B cell (primary cell): Measurements from ENCODE around the gene HDLBP. TPM values are rescaled to one million over a fixed set of nuclear protein-coding genes. Genes with fewer than 3 reads are reported as not detected.

ENCODE experiments used
- ATAC-seq: fragments of 200-7000 bp; cut with Tn5 transposase; one replicate; pipeline ENCODE4 v1.10.0; 2021; ENCODE audit warnings: low read depth, mild to moderate bottlenecking, moderate number of reproducible peaks, moderate library complexity
- CTCF ChIA-PET: fragments of 350-600 bp; sonication (Branson Sonifier 250); formaldehyde crosslinking; loops from one replicate; lab custom pipeline; 2021; ENCODE audit warnings: antibody characterized with exemption, inconsistent platforms; lab: Charles Lee
- POLR2A ChIA-PET: fragments of 350-600 bp; sonication (Branson Sonifier 250); formaldehyde crosslinking; loops from one replicate; lab custom pipeline; 2021; ENCODE audit warnings: antibody characterized with exemption; lab: Charles Lee
- DNase-seq: peaks from one replicate; pipeline ENCODE4 v3.0.0; 2013
- H2AFZ ChIP-seq: 2 replicates; pipeline ENCODE4 v1.6.1; 2012; ENCODE audit warnings: mild to moderate bottlenecking, low read depth, low read length; ENCODE audit not compliant: insufficient read depth, poor library complexity, severe bottlenecking
- H3K27ac ChIP-seq, 2 donors: 1 replicate in 1 of 2; 2 replicates in 1 of 2; pipeline ENCODE4 v1.5.1; 2012 to 2013; ENCODE audit warnings: low read length in 2 of 2, mild to moderate bottlenecking in 2 of 2, moderate library complexity in 1 of 2
- H3K27me3 ChIP-seq, 4 experiments: fragments of 200-600 bp in 1 of 4; sonication (generic) in 1 of 4; replicated peaks in 1 of 4; 1 replicate in 2 of 4; 2 replicates in 2 of 4; pipeline versions ENCODE4 v1.6.1 to v1.7.0; 2013 to 2016; ENCODE audit warnings: low read length in 3 of 4, mild to moderate bottlenecking in 2 of 4, mixed read lengths in 1 of 4, moderate library complexity in 1 of 4; ENCODE audit not compliant: insufficient read depth in 4 of 4, control insufficient read depth in 3 of 4; ENCODE audit errors: control extremely low read depth in 1 of 4
- H3K36me3 ChIP-seq, 2 experiments: replicated peaks in 1 of 2; 1 replicate in 1 of 2; 2 replicates in 1 of 2; pipeline versions ENCODE4 v1.6.1 to v1.7.1; 2013; ENCODE audit warnings: low read length in 1 of 2; ENCODE audit not compliant: insufficient read depth in 2 of 2, control insufficient read depth in 1 of 2; ENCODE audit errors: control extremely low read depth in 1 of 2, extremely low read depth in 1 of 2
- H3K4me1 ChIP-seq, 2 donors: fragments of 200-600 bp in 1 of 2; sonication (generic) in 1 of 2; 1 replicate in 1 of 2; 2 replicates in 1 of 2; pipeline versions ENCODE4 v1.5.1 to v1.6.1; 2013 to 2017; ENCODE audit warnings: low read length in 2 of 2; ENCODE audit not compliant: control insufficient read depth in 2 of 2, insufficient read depth in 2 of 2
- H3K4me2 ChIP-seq: replicated peaks from 2 replicates; pipeline ENCODE3; 2012; ENCODE audit warnings: mild to moderate bottlenecking, low read depth, low read length; ENCODE audit not compliant: poor library complexity, severe bottlenecking
- H3K4me3 ChIP-seq, 5 experiments: fragments of 200-600 bp in 1 of 5; sonication (generic) in 1 of 5; 1 replicate in 3 of 5; 2 replicates in 2 of 5; pipeline versions ENCODE4 v1.5.1 to v1.7.0; 2011 to 2016; ENCODE audit warnings: low read length in 4 of 5, mild to moderate bottlenecking in 4 of 5, low read depth in 2 of 5, control low read depth in 1 of 5, moderate library complexity in 1 of 5; ENCODE audit not compliant: insufficient read depth in 1 of 5; ENCODE audit errors: control extremely low read depth in 1 of 5, extremely low read depth in 1 of 5
- H3K79me2 ChIP-seq: fragments of 200-600 bp; sonication (generic); one replicate; pipeline ENCODE4 v1.6.0; 2016; ENCODE audit warnings: low read length; ENCODE audit not compliant: control insufficient read depth, insufficient read depth
- H3K9ac ChIP-seq: fragments of 200-600 bp; sonication (generic); 2 replicates; pipeline ENCODE4 v1.6.1; 2017; ENCODE audit warnings: mild to moderate bottlenecking, low read length, moderate library complexity
- H3K9me3 ChIP-seq, 3 donors: one replicate each; pipeline versions ENCODE4 v1.6.1 to v1.7.1; 2013; ENCODE audit warnings: low read length in 2 of 3; ENCODE audit not compliant: control insufficient read depth in 2 of 3, insufficient read depth in 1 of 3; ENCODE audit errors: control extremely low read depth in 1 of 3
- H4K20me1 ChIP-seq: 2 replicates; pipeline ENCODE4 v1.6.0; 2012; ENCODE audit warnings: mild to moderate bottlenecking, low read length; ENCODE audit not compliant: insufficient read depth, control insufficient read depth, poor library complexity, severe bottlenecking
- H3K27ac Mint-ChIP-seq: one replicate; pipeline ENCODE4 v1.8.0; 2021; ENCODE audit warnings: mixed read lengths
- H3K27me3 Mint-ChIP-seq: one replicate; pipeline ENCODE4 v1.8.0; 2021; ENCODE audit warnings: mixed read lengths
- H3K4me1 Mint-ChIP-seq: one replicate; pipeline ENCODE4 v1.8.0; 2021; ENCODE audit warnings: mixed read lengths
- H3K4me3 Mint-ChIP-seq: one replicate; pipeline ENCODE4 v1.8.0; 2021; ENCODE audit warnings: mixed read lengths
- H3K9me3 Mint-ChIP-seq: one replicate; pipeline ENCODE4 v1.8.0; 2022; ENCODE audit warnings: mixed read lengths; ENCODE audit not compliant: insufficient read depth
- CTCF ChIP-seq: fragments of 200-600 bp; IDR thresholded peaks from one replicate; pipeline ENCODE4 v1.8.0; 2022; ENCODE audit warnings: antibody characterized with exemption, mild to moderate bottlenecking
- EZH2 ChIP-seq: IDR thresholded peaks from 2 replicates; pipeline ENCODE4 v1.6.1; 2012; ENCODE audit warnings: borderline replicate concordance, low read depth, mild to moderate bottlenecking, moderate library complexity, low read length; ENCODE audit not compliant: insufficient read depth, poor library complexity, severe bottlenecking
- WGBS: methylation state at CpG from one replicate; pipeline ENCODE4 v1.1.5; 2013; ENCODE audit warnings: missing lambda C conversion rate; ENCODE audit not compliant: insufficient coverage; 5-methylcytosine and 5-hydroxymethylcytosine counted together
- intact Hi-C: fragments of 100-400 bp; cut with micrococcal nuclease; formaldehyde crosslinking; loops from one replicate; pipeline ENCODE4 v1.10.0; 2022
- polyA plus RNA-seq: library from polyadenylated mRNA; depleted of rRNA; stranded (reverse); fragments of >200 nt; gene quantifications from 2 replicates; pipeline ENCODE4 v1.2.3, GENCODE V29; 2012
- total RNA-seq, 2 donors: library from RNA; stranded (reverse); fragments of 120-200 nt in 1 of 2; gene quantifications; 1 replicate in 1 of 2; 2 replicates in 1 of 2; pipeline versions ENCODE4 v1.2.3 to v1.2.4, GENCODE V29; 2013 to 2022

The HDLBP gene
- total and polyA plus RNA-seq, 2 donors (not counting 1 experiment from before 2014, with no cell fraction given): 55.1 to 127 TPM

GRCh38 chr2:241217320-241218031, 98.0 kb downstream of the HDLBP start:
- 3% methylated on average over 53 of the region's 77 CpGs for WGBS
- peak overlapping the region in 4 of 5 experiments; percentile 35 to 56 (median 45) for H3K4me3 ChIP-seq
- ChIA-PET CTCF (interaction anchor here (1.7 kb wide), 2 partner anchors 139 to 303 kb away, joined by 4 read pairs; no protein-coding TSS in a partner anchor), POLR2A (interaction anchor here (0.6 kb wide), 2 partner anchors 172 to 440 kb away, joined by 3 to 5 read pairs; no protein-coding TSS in a partner anchor)
- Mint-ChIP-seq H3K27ac (peak overlapping the region; percentile 73), H3K4me3 (peak overlapping the region; percentile 82), H3K4me1 (peaks cover 14% of the 10 kb centered on the region), H3K9me3 (no peaks in the 10 kb centered on the region), H3K27me3 (no peaks in the 10 kb centered on the region)
- H3K27me3 ChIP-seq: peaks cover 0 to 2% (median 0%) of the 10 kb centered on the region in 4 experiments
- H4K20me1 ChIP-seq: no peaks in the 10 kb centered on the region
- H3K4me2 ChIP-seq: peak overlapping the region; percentile 88
- peaks cover 10 to 12% of the 10 kb centered on the region in 2 donors for H3K4me1 ChIP-seq
- peak; percentile 80 for DNase-seq
- intact Hi-C loops: loop anchor here (1.0 to 10.0 kb wide), 3 partner anchors 65 to 417 kb away; partner anchors contain the start of genes ATG4B, PPP1R7 and THAP4
- H3K9me3 ChIP-seq: no peaks in the 10 kb centered on the region
- TF ChIP-seq EZH2 (no peak), CTCF (no peak)
- peak overlapping the region; percentile 71 for H2AFZ ChIP-seq
- peak; percentile 68 for ATAC-seq
- H3K36me3 ChIP-seq: no peaks in the 10 kb centered on the region
- no peaks in the 10 kb centered on the region for H3K79me2 ChIP-seq
- H3K9ac ChIP-seq: peak overlapping the region; percentile 61
- peak overlapping the region in 1 of 2 donors; percentile 23 for H3K27ac ChIP-seq
